ENCODE measurements around the gene RASA4. TPM values are rescaled to one million over a fixed set of nuclear protein-coding genes. Genes with fewer than 3 reads are reported as not detected.
"Not testable (repeated sequence)": the region's sequence is repeated elsewhere in the genome, so short reads cannot be mapped to it uniquely, and the experiment has no call there.

The RASA4 gene
- total RNA-seq, 2 experiments from 2014 or later = 20.3 to 52.4 TPM

DNA sequence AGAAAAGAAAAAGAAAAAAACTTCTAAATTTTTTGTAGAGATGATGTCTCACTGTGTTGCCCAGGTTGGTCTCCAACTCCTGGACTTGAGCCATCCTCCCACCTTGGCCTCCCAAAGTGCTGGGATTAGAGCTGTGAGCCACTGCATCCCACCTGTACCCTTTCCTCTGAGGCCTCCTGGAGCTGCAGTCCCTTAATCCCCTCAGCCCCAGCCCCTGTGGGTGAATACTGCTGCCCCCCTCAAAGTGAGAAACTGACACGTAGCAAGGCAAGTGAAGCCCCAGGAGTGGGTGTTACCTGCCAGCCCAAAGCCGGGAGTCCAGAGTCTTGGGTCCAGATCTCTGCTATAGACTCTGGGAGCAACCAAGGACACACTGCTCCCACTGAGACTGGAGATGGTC, 91.8 kb downstream of the RASA4 start:
- DNase-seq (ENCODE audit: low spot score); intact Hi-C loops (cut with micrococcal nuclease; ENCODE audit: unreplicated experiment): not testable (repeated sequence)

More for the DNA sequence above, 91.8 kb downstream of the RASA4 start:
- H3K4me3 ChIP-seq (ENCODE audit: low read depth, low read length, poor library complexity, severe bottlenecking); H4K20me1 ChIP-seq (ENCODE audit: insufficient read depth, low read length); H3K79me2 ChIP-seq (ENCODE audit: insufficient read depth, low read depth, low read length); H3K9me3 ChIP-seq (ENCODE audit: low read length); H3K36me3 ChIP-seq (ENCODE audit: insufficient read depth, low read length); H3K27ac ChIP-seq (ENCODE audit: low read depth, low read length, poor library complexity, severe bottlenecking); H2AFZ ChIP-seq (ENCODE audit: low read length); H3K4me2 ChIP-seq (ENCODE audit: low read length); CTCF ChIA-PET (ENCODE audit: unreplicated experiment); POLR2A ChIA-PET; H3K4me1 ChIP-seq (ENCODE audit: insufficient read depth, low read length, poor library complexity, severe bottlenecking); H3K9me2 ChIP-seq (ENCODE audit: insufficient read depth, low read length); BruUV-seq (replicated peaks): not testable (repeated sequence)

Small RNA genes lying within 50 kb of the gene (small RNA-seq; reads per million reads assigned to genes)
- not detected for gene UPK3BL1

Other genes starting within 250 kb of the RASA4 start
- 47.1 and 60.7 TPM in 2 replicates for gene PRKRIP1, start 220.4 kb downstream of the RASA4 start, total RNA-seq (2014; rRNA removed; shearing (Covaris generic))
- gene PRKRIP1, start 220.4 kb downstream of the RASA4 start, total RNA-seq (2022) = 42.5 and 48.2 TPM in 2 replicates
- 130 and 149 TPM in 2 replicates for gene ORAI2, start 183.2 kb downstream of the RASA4 start, total RNA-seq (2014; rRNA removed; shearing (Covaris generic))
- 230 and 263 TPM in 2 replicates for gene ORAI2, start 183.2 kb downstream of the RASA4 start, total RNA-seq (2022)
- 17.5 and 23.6 TPM in 2 replicates for gene ALKBH4, start 151.9 kb downstream of the RASA4 start, total RNA-seq (2014; rRNA removed; shearing (Covaris generic))
- gene ALKBH4, start 151.9 kb downstream of the RASA4 start, total RNA-seq (2022) = 12.1 and 13.3 TPM in 2 replicates
- 63.1 and 68.2 TPM in 2 replicates for gene LRWD1, start 151.8 kb downstream of the RASA4 start, total RNA-seq (2014; rRNA removed; shearing (Covaris generic))
- 37.7 and 39.1 TPM in 2 replicates for gene LRWD1, start 151.8 kb downstream of the RASA4 start, total RNA-seq (2022)
- 58.1 and 62.4 TPM in 2 replicates for gene POLR2J, start 137.8 kb downstream of the RASA4 start, total RNA-seq (2014; rRNA removed; shearing (Covaris generic))
- 62.9 and 68.6 TPM in 2 replicates for gene POLR2J, start 137.8 kb downstream of the RASA4 start, total RNA-seq (2022)
- 7.2 and 8.2 TPM in 2 replicates for gene RASA4B, start 99.0 kb downstream of the RASA4 start, total RNA-seq (2014; rRNA removed; shearing (Covaris generic))
- 12.8 and 18.1 TPM in 2 replicates for gene RASA4B, start 99.0 kb downstream of the RASA4 start, total RNA-seq (2022)
- 5.4 and 10.2 TPM in 2 replicates for gene UPK3BL2, start 73.1 kb downstream of the RASA4 start, total RNA-seq (2014; rRNA removed; shearing (Covaris generic))
- gene UPK3BL2, start 73.1 kb downstream of the RASA4 start, total RNA-seq (2022) = 19.5 and 22.2 TPM in 2 replicates
- gene SPDYE2, start 65.5 kb downstream of the RASA4 start, total RNA-seq (2014; rRNA removed; shearing (Covaris generic)) = not detected in 2 replicates
- gene SPDYE2, start 65.5 kb downstream of the RASA4 start, total RNA-seq (2022) = not detected in 2 replicates
- 12.4 and 30.4 TPM in 2 replicates for gene POLR2J3, start 44.2 kb downstream of the RASA4 start, total RNA-seq (2014; rRNA removed; shearing (Covaris generic))
- gene POLR2J3, start 44.2 kb downstream of the RASA4 start, total RNA-seq (2022) = 62.8 and 63.7 TPM in 2 replicates
- 13.3 and 22.6 TPM in 2 replicates for gene UPK3BL1, start 26.0 kb upstream of the RASA4 start, total RNA-seq (2014; rRNA removed; shearing (Covaris generic))
- gene UPK3BL1, start 26.0 kb upstream of the RASA4 start, total RNA-seq (2022) = 22.5 and 26.6 TPM in 2 replicates
- not detected in 2 replicates for gene SPDYE2B, start 33.6 kb upstream of the RASA4 start, total RNA-seq (2014; rRNA removed; shearing (Covaris generic))
- gene SPDYE2B, start 33.6 kb upstream of the RASA4 start, total RNA-seq (2022) = not detected in 2 replicates
- gene POLR2J2, start 54.9 kb upstream of the RASA4 start, total RNA-seq (2014; rRNA removed; shearing (Covaris generic)) = 2.5 and 5.4 TPM in 2 replicates
- gene POLR2J2, start 54.9 kb upstream of the RASA4 start, total RNA-seq (2022) = 11.8 and 16.2 TPM in 2 replicates
- 7.4 and 10.3 TPM in 2 replicates for gene FAM185A, start 132.2 kb upstream of the RASA4 start, total RNA-seq (2014; rRNA removed; shearing (Covaris generic))
- gene FAM185A, start 132.2 kb upstream of the RASA4 start, total RNA-seq (2022) = 10.4 and 10.6 TPM in 2 replicates